Measurements from ENCODE around the gene GID8. TPM values are rescaled to one million over a fixed set of nuclear protein-coding genes. Genes with fewer than 3 reads are reported as not detected.

GID8 gene
- total and polyA plus RNA-seq, 2 of the 13 experiments (the other 11 are each of a cell fraction or from before 2014, with no cell fraction given) = 39.6 to 59.8 TPM

GRCh38 chr20:62927128-62927705, 10.7 kb upstream of the GID8 start (continued):
- TF ChIP-seq ZKSCAN8 (CRISPR knock-in tag; IDR thresholded peaks at IDR 0.05; ENCODE audit: borderline replicate concordance) = no peak
- TF ChIP-seq, protein P1, sequence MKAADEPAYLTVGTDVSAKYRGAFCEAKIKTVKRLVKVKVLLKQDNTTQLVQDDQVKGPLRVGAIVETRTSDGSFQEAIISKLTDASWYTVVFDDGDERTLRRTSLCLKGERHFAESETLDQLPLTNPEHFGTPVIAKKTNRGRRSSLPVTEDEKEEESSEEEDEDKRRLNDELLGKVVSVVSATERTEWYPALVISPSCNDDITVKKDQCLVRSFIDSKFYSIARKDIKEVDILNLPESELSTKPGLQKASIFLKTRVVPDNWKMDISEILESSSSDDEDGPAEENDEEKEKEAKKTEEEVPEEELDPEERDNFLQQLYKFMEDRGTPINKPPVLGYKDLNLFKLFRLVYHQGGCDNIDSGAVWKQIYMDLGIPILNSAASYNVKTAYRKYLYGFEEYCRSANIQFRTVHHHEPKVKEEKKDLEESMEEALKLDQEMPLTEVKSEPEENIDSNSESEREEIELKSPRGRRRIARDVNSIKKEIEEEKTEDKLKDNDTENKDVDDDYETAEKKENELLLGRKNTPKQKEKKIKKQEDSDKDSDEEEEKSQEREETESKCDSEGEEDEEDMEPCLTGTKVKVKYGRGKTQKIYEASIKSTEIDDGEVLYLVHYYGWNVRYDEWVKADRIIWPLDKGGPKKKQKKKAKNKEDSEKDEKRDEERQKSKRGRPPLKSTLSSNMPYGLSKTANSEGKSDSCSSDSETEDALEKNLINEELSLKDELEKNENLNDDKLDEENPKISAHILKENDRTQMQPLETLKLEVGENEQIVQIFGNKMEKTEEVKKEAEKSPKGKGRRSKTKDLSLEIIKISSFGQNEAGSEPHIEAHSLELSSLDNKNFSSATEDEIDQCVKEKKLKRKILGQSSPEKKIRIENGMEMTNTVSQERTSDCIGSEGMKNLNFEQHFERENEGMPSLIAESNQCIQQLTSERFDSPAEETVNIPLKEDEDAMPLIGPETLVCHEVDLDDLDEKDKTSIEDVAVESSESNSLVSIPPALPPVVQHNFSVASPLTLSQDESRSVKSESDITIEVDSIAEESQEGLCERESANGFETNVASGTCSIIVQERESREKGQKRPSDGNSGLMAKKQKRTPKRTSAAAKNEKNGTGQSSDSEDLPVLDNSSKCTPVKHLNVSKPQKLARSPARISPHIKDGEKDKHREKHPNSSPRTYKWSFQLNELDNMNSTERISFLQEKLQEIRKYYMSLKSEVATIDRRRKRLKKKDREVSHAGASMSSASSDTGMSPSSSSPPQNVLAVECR (CRISPR knock-in tag; IDR thresholded peaks at IDR 0.05; ENCODE audit: borderline replicate concordance) = no peak
- TF ChIP-seq PCBP1 (IDR thresholded peaks at IDR 0.05; ENCODE audit: borderline replicate concordance, low read depth, low read length) = 0 out of 2 replicates have a peak, but pooled peaks have one; percentile 45

DNA sequence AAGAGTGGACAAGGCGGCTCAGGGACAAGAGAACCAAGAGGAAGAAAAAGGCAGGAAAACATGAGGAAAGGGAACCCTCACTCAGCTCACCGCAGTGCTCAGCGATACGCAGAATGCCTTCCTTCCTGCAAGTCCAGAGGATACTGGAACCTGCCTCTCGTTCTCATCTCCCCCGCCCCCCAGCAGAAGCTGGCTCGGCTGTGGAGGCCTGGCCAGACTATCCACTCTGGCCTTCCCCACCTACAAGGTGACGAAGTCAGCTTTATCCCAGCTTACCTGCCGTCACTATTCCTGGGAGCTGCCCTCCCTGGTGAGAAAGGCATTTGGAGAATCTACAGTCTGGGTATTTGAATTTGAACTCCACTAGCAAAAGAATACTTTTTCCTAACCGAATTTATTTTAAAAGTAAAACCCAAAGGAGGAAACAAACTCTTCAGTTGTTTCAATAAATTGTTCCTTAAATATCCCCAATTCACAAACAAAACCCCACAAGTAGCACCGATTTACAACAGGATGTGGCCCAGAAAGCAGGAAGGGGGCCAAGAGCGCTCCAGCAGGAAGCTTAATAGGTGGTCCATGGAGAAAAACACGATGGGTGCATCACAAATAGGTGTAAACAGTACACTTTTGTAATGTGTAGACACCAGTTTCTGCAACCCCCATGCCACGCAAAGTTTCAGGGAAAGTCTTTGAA, 9.6 kb upstream of the GID8 start:
- TF ChIP-seq FOXC1 (CRISPR knock-in tag; IDR thresholded peaks at IDR 0.05; ENCODE audit: borderline replicate concordance) (no peak), ZNF552 (CRISPR knock-in tag; IDR thresholded peaks at IDR 0.05; ENCODE audit: borderline replicate concordance) (no peak), ZNF562 (CRISPR knock-in tag; IDR thresholded peaks at IDR 0.05; ENCODE audit: borderline replicate concordance) (no peak), ZNF232 (CRISPR knock-in tag; IDR thresholded peaks at IDR 0.05; ENCODE audit: borderline replicate concordance) (0 out of 2 replicates have a peak, but pooled peaks have one; percentile 16), ZNF382 (CRISPR knock-in tag; IDR thresholded peaks at IDR 0.05; ENCODE audit: borderline replicate concordance) (no peak), ZHX2 (IDR thresholded peaks at IDR 0.05; ENCODE audit: low read depth) (no peak), ZHX2 (CRISPR knock-in tag; IDR thresholded peaks at IDR 0.05; ENCODE audit: borderline replicate concordance) (no peak)
- Histone ChIP-seq H4K20me1 (ENCODE audit: insufficient read depth, low read length) (peaks cover 66% of the 10 kb centered on the region), H3K4me1 (ENCODE audit: insufficient read depth, low read length) (peaks cover 65% of the 10 kb centered on the region), H3K36me3 (replicated peaks in 1 of 2; ENCODE audit: control insufficient read depth in 1 of 2, insufficient read depth in 2 of 2, low read length in 2 of 2) (peaks cover 3 to 15% of the 10 kb centered on the region in 2 experiments; a peak in 3 of 5 replicates), H3K4me2 (ENCODE audit: low read depth, low read length) (peak overlapping the region; percentile 22), H3K27me3 (ENCODE audit: control insufficient read depth in 1 of 2, insufficient read depth in 2 of 2, low read length in 2 of 2) (peaks cover 0 to 5% of the 10 kb centered on the region in 2 experiments; a peak in 1 of 5 replicates), H2AFZ (ENCODE audit: low read length) (no peak overlapping the region), H3K9me3 (ENCODE audit: low read length) (no peaks in the 10 kb centered on the region), H3K79me2 (ENCODE audit: insufficient read depth, low read length) (peaks cover 99% of the 10 kb centered on the region), H3K9ac (ENCODE audit: insufficient read depth, low read depth, low read length) (0 out of 2 replicates have a peak overlapping the region, but pooled peaks have one; percentile 7), H3K4me3 (replicated peaks in 1 of 3; ENCODE audit: insufficient read depth in 1 of 3, low read depth in 2 of 3, low read length in 3 of 3) (0 out of 6 replicates have a peak overlapping the region, but pooled peaks of 1 of the 3 experiments have one; percentile 15), H3K27ac (ENCODE audit: extremely low read length, insufficient read depth, low read length) (peak overlapping the region; percentile 33)
- intact Hi-C loops (cut with micrococcal nuclease; ENCODE audit: unreplicated experiment) = no loop called here
- ATAC-seq (no peak), DNase-seq (ENCODE audit: low spot score) (no peak), FAIRE-seq (no peak)
- POLR2A ChIA-PET = interaction anchor here (1.0 to 6.4 kb wide), 4 partner anchors 9 to 44 kb away, joined by 3 to 118 read pairs (median 49); partner anchors contain the start of genes GID8 and SLC17A9
- 90% methylated on average over 14 of the region's 14 CpGs for WGBS (ENCODE audit: low lambda C conversion rate)
- CTCF ChIA-PET (ENCODE audit: low intra/inter-chr PET ratio, low total read pairs) = no interaction called here
- in situ Hi-C loops (cut with HindIII; ENCODE audit: extremely low pct_ligation_motif_present, low pct_unique_long_range_greater_than_20kb) = no loop called here
- BruUV-seq (replicated peaks) = no TSS peak
